HepG2 (cell line): ENCODE data around the gene BATF. TPM values are rescaled to one million over a fixed set of nuclear protein-coding genes. Genes with fewer than 3 reads are reported as not detected.

Experiments
- ATAC-seq: fragments of 200-7000 bp; cut with Tn5 transposase; 3 replicates; pipeline ENCODE4 v1.9.1; 2020; ENCODE audit warnings: mild to moderate bottlenecking, moderate library complexity
- BruUV-seq: library from RNA; stranded (reverse); fragments of 400-500 nt; replicated peaks from 2 replicates; lab custom pipeline; 2021; lab: Mats Ljungman, UMichigan
- CTCF ChIA-PET: fragments of 300-600 bp; formaldehyde crosslinking; extraction: SDS; loops from one replicate; lab custom pipeline; 2021; ENCODE audit warnings: low total read pairs, inconsistent platforms, low intra/inter-chr PET ratio; lab: Yijun Ruan, JAX
- POLR2A ChIA-PET: fragments of 350-600 bp; sonication (Branson Sonifier 250); formaldehyde crosslinking; loops from one replicate; lab custom pipeline; 2020; ENCODE audit warnings: antibody characterized with exemption, inconsistent platforms; lab: Yijun Ruan, JAX
- DNase-seq: peaks from one replicate; pipeline ENCODE4 v3.0.0-alpha.2; 2015; ENCODE audit warnings: low spot score
- FAIRE-seq: peaks from 3 replicates; lab custom pipeline; 2011; peaks lifted over from hg19 to GRCh38; lab: Jason Lieb, UNC
- H2AFZ ChIP-seq: one replicate; pipeline ENCODE4 v1.6.1; 2011; ENCODE audit warnings: low read length, inconsistent platforms
- H3K27ac ChIP-seq: fragments of 300-600 bp; 3 replicates; pipeline ENCODE4 v1.8.0; 2011; ENCODE audit warnings: mixed run types, mild to moderate bottlenecking, mixed read lengths, low read length, inconsistent platforms; ENCODE audit not compliant: insufficient read depth; ENCODE audit errors: extremely low read length
- H3K27me3 ChIP-seq, 2 experiments: fragments of 200-600 bp in 1 of 2; 2 replicates in 1 of 2; 3 replicates in 1 of 2; pipeline versions ENCODE4 v1.6.0 to v1.8.0; 2011; ENCODE audit warnings: low read length in 2 of 2, mild to moderate bottlenecking in 2 of 2, moderate library complexity in 2 of 2, inconsistent platforms in 1 of 2; ENCODE audit not compliant: insufficient read depth in 2 of 2, control insufficient read depth in 1 of 2
- H3K36me3 ChIP-seq, 2 experiments: fragments of 200-600 bp in 1 of 2; replicated peaks in 1 of 2; 2 replicates in 1 of 2; 3 replicates in 1 of 2; pipeline versions ENCODE4 v1.5.1 to v1.8.0; 2011; ENCODE audit warnings: low read length in 2 of 2, inconsistent platforms in 1 of 2; ENCODE audit not compliant: insufficient read depth in 2 of 2, control insufficient read depth in 1 of 2
- H3K4me1 ChIP-seq: 2 replicates; pipeline ENCODE4 v1.5.1; 2012; ENCODE audit warnings: low read length, inconsistent platforms; ENCODE audit not compliant: insufficient read depth
- H3K4me2 ChIP-seq: 2 replicates; pipeline ENCODE4 v1.6.0; 2011; ENCODE audit warnings: low read depth, low read length, inconsistent platforms
- H3K4me3 ChIP-seq, 3 experiments: fragments of 200-600 bp in 1 of 3; sonication (generic), shearing (Covaris generic) in 1 of 3; replicated peaks in 1 of 3; 2 replicates each; pipeline ENCODE4 v1.5.1; 2011 to 2016; ENCODE audit warnings: low read length in 3 of 3, inconsistent platforms in 2 of 3, low read depth in 2 of 3, mild to moderate bottlenecking in 2 of 3, control low read depth in 1 of 3, mixed read lengths in 1 of 3; ENCODE audit not compliant: insufficient read depth in 1 of 3
- H3K79me2 ChIP-seq: one replicate; pipeline ENCODE4 v1.6.1; 2011; ENCODE audit warnings: low read length, inconsistent platforms; ENCODE audit not compliant: insufficient read depth
- H3K9ac ChIP-seq: 2 replicates; pipeline ENCODE4 v1.6.0; 2011; ENCODE audit warnings: mild to moderate bottlenecking, low read depth, low read length, inconsistent platforms; ENCODE audit not compliant: insufficient read depth
- H3K9me3 ChIP-seq: 2 replicates; pipeline ENCODE4 v1.5.1; 2012; ENCODE audit warnings: mild to moderate bottlenecking, low read length
- H4K20me1 ChIP-seq: 2 replicates; pipeline ENCODE4 v1.6.0; 2011; ENCODE audit warnings: inconsistent platforms, mild to moderate bottlenecking, low read length, moderate library complexity; ENCODE audit not compliant: insufficient read depth
- AKAP8 ChIP-seq: sonication (generic); formaldehyde crosslinking; IDR thresholded peaks from 2 replicates; pipeline ENCODE4 v1.5.1; 2020; ENCODE audit warnings: mild to moderate bottlenecking, missing genetic modification reagents
- FOSL2 ChIP-seq: sonication (generic); formaldehyde crosslinking; IDR thresholded peaks from 2 replicates; pipeline ENCODE4 v1.4.0; 2020; ENCODE audit warnings: missing genetic modification reagents
- MED1 ChIP-seq: sonication (generic); formaldehyde crosslinking; IDR thresholded peaks from 2 replicates; pipeline ENCODE4 v1.4.0; 2020; ENCODE audit warnings: missing genetic modification reagents
- NR2F6 ChIP-seq, 2 experiments: IDR thresholded peaks; 2 replicates each; pipeline ENCODE4 v1.6.1; 2016; ENCODE audit warnings: antibody characterized with exemption in 1 of 2, mild to moderate bottlenecking in 1 of 2
- RAD21 ChIP-seq: fragments of 450-650 bp; formaldehyde crosslinking; IDR thresholded peaks from 2 replicates; pipeline ENCODE4 v1.5.0; 2020; ENCODE audit warnings: mild to moderate bottlenecking
- RXRA ChIP-seq: sonication (generic); formaldehyde crosslinking; IDR thresholded peaks from 2 replicates; pipeline ENCODE4 v1.5.1; 2020; ENCODE audit warnings: missing genetic modification reagents
- RXRB ChIP-seq: IDR thresholded peaks from 2 replicates; pipeline ENCODE4 v1.6.1; 2016; ENCODE audit warnings: borderline replicate concordance, missing genetic modification reagents, missing compliant biosample characterization
- SMC3 ChIP-seq: IDR thresholded peaks from 2 replicates; pipeline ENCODE4 v1.6.1; 2011; ENCODE audit warnings: low read length, improper control_type of control experiment
- STAG1 ChIP-seq: sonication (generic); formaldehyde crosslinking; IDR thresholded peaks from 2 replicates; pipeline ENCODE4 v1.4.0; 2020; ENCODE audit warnings: missing genetic modification reagents
- TEAD3 ChIP-seq: optimal IDR thresholded peaks from 2 replicates; pipeline ENCODE3; 2016; ENCODE audit warnings: borderline replicate concordance
- THRA ChIP-seq: sonication (generic); formaldehyde crosslinking; IDR thresholded peaks from 2 replicates; pipeline ENCODE4 v1.4.0; 2020; ENCODE audit warnings: missing genetic modification reagents, borderline replicate concordance
- ZNF30 ChIP-seq: sonication (generic); formaldehyde crosslinking; IDR thresholded peaks from 2 replicates; pipeline ENCODE4 v1.5.0; 2020; ENCODE audit warnings: mild to moderate bottlenecking, missing genetic modification reagents
- ZNF557 ChIP-seq: sonication (generic); formaldehyde crosslinking; IDR thresholded peaks from 2 replicates; pipeline ENCODE4 v1.4.0; 2020; ENCODE audit warnings: missing genetic modification reagents
- ZNF629 ChIP-seq: sonication (generic); formaldehyde crosslinking; conservative IDR thresholded peaks from 2 replicates; pipeline ENCODE4 v1.5.0; 2020; ENCODE audit warnings: missing genetic modification reagents
- ZNF678 ChIP-seq: sonication (generic); formaldehyde crosslinking; IDR thresholded peaks from 2 replicates; pipeline ENCODE4 v1.4.0; 2020; ENCODE audit warnings: mild to moderate bottlenecking, missing genetic modification reagents
- WGBS: methylation state at CpG from one replicate; pipeline ENCODE4 v1.1.6; 2017; ENCODE audit warnings: low lambda C conversion rate; 5-methylcytosine and 5-hydroxymethylcytosine counted together
- in situ Hi-C: cut with HindIII; loops from 2 replicates; pipeline ENCODE4 v1.10.0; 2017; ENCODE audit warnings: low pct_unique_long_range_greater_than_20kb; ENCODE audit not compliant: extremely low pct_ligation_motif_present
- intact Hi-C: fragments of 100-400 bp; cut with micrococcal nuclease; formaldehyde crosslinking; loops from one replicate; pipeline ENCODE4 v1.10.0; 2022; ENCODE audit not compliant: unreplicated experiment
- polyA plus RNA-seq, 8 experiments: library from polyadenylated mRNA; depleted of rRNA in 3 of 8; stranded (reverse) in 7 of 8; unstranded in 1 of 8; fragments of >200 nt; fragmentation: Illumina TruSeq in 4 of 8; extraction: Trizol in 4 of 8; gene quantifications; 2 replicates each; pipeline versions ENCODE4 v1.2.1 to v1.2.3, GENCODE V29; 2011 to 2016; ENCODE audit warnings: low read depth in 4 of 8, missing spikeins in 1 of 8, mixed read lengths in 1 of 8; ENCODE audit not compliant: insufficient read depth in 1 of 8
- total RNA-seq, 5 experiments: library from RNA; depleted of rRNA; stranded (reverse); fragments of >200 nt; fragmentation: Illumina TruSeq; extraction: Trizol; gene quantifications; 2 replicates each; pipeline ENCODE4 v1.2.3, GENCODE V29; 2016; ENCODE audit warnings: low read depth in 1 of 5
- TF ChIP-seq, protein P1 (sequence below): sonication (generic); formaldehyde crosslinking; IDR thresholded peaks from 2 replicates; pipeline ENCODE4 v1.5.0; 2020; ENCODE audit warnings: mild to moderate bottlenecking, missing genetic modification reagents, moderate library complexity

Gene BATF
- total and polyA plus RNA-seq, 2 of the 13 experiments (the other 11 are each of a cell fraction or from before 2014, with no cell fraction given): 0.22 to 0.37 TPM

GRCh38 chr14:75518625-75519024, 3.6 kb upstream of the BATF start:
- TF ChIP-seq SMC3 (peak; percentile 73), RAD21 (CRISPR knock-in tag) (0 out of 2 replicates have a peak, but pooled peaks have one; percentile 39), ZNF557 (CRISPR knock-in tag) (no peak), TEAD3 (CRISPR knock-in tag) (peak; percentile 60), RXRA (CRISPR knock-in tag) (peak; percentile 47; the same call in 1 of the 2 replicates), NR2F6 (IDR thresholded peaks at IDR 0.05) (no peak), NR2F6 (CRISPR knock-in tag; IDR thresholded peaks at IDR 0.05) (peak; percentile 46; the same call in 1 of the 2 replicates), ZNF30 (no peak), AKAP8 (no peak), ZNF629 (CRISPR knock-in tag) (peak; percentile 81), RXRB (CRISPR knock-in tag) (peak; percentile 64; the same call in 1 of the 2 replicates), MED1 (CRISPR knock-in tag) (0 out of 2 replicates have a peak, but pooled peaks have one; percentile 24), FOSL2 (CRISPR knock-in tag) (peak; percentile 16; the same call in 1 of the 2 replicates), ZNF678 (no peak), STAG1 (CRISPR knock-in tag) (peak; percentile 66), THRA (CRISPR knock-in tag) (peak; percentile 83; the same call in 1 of the 2 replicates)
- TF ChIP-seq, protein P1, sequence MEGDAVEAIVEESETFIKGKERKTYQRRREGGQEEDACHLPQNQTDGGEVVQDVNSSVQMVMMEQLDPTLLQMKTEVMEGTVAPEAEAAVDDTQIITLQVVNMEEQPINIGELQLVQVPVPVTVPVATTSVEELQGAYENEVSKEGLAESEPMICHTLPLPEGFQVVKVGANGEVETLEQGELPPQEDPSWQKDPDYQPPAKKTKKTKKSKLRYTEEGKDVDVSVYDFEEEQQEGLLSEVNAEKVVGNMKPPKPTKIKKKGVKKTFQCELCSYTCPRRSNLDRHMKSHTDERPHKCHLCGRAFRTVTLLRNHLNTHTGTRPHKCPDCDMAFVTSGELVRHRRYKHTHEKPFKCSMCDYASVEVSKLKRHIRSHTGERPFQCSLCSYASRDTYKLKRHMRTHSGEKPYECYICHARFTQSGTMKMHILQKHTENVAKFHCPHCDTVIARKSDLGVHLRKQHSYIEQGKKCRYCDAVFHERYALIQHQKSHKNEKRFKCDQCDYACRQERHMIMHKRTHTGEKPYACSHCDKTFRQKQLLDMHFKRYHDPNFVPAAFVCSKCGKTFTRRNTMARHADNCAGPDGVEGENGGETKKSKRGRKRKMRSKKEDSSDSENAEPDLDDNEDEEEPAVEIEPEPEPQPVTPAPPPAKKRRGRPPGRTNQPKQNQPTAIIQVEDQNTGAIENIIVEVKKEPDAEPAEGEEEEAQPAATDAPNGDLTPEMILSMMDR (CRISPR knock-in tag): peak; percentile 58
- ChIA-PET CTCF (interaction anchor here (2.8 kb wide), 1 partner anchor 42 kb away, joined by 20 read pairs; no protein-coding TSS in a partner anchor), POLR2A (interaction anchor here (0.6 kb wide), 1 partner anchor 344 kb away, joined by 3 read pairs; no protein-coding TSS in a partner anchor)
- intact Hi-C loops: loop anchor here (1.0 to 2.0 kb wide), 3 partner anchors 43 to 136 kb away; no protein-coding TSS in a partner anchor
- no peak overlapping the region for H3K4me2 ChIP-seq
- H3K4me3 ChIP-seq: no peak overlapping the region
- H4K20me1 ChIP-seq: no peaks in the 10 kb centered on the region
- in situ Hi-C loops: no loop called here
- peaks cover 56% of the 10 kb centered on the region for H3K4me1 ChIP-seq
- H3K9ac ChIP-seq: no peak overlapping the region
- H3K9me3 ChIP-seq: no peaks in the 10 kb centered on the region
- no peak overlapping the region for H3K27ac ChIP-seq
- no peak overlapping the region for H2AFZ ChIP-seq
- no peaks in the 10 kb centered on the region for H3K79me2 ChIP-seq
- peak; percentile 70 for ATAC-seq
- H3K36me3 ChIP-seq: no peaks in the 10 kb centered on the region
- BruUV-seq: no TSS peak
- H3K27me3 ChIP-seq: peaks cover 0 to 24% of the 10 kb centered on the region in 2 experiments; a peak in 3 of 5 replicates
- WGBS: 4% methylated on average over 4 of the region's 4 CpGs
- peak; percentile 41 for DNase-seq
- no peak for FAIRE-seq
